HG03280 (cell line): ENCODE measurements around the gene IPO4.
A peak's percentile ranks its signal among the peaks of the same experiment; 100 is the strongest.

Experiments
- ATAC-seq: cut with Tn5 transposase; IDR thresholded peaks from one replicate; pipeline ENCODE4 v1.9.1; 2021; ENCODE audit warnings: mild to moderate bottlenecking, moderate library complexity; ENCODE audit not compliant: unreplicated experiment

The IPO4 gene

DNA sequence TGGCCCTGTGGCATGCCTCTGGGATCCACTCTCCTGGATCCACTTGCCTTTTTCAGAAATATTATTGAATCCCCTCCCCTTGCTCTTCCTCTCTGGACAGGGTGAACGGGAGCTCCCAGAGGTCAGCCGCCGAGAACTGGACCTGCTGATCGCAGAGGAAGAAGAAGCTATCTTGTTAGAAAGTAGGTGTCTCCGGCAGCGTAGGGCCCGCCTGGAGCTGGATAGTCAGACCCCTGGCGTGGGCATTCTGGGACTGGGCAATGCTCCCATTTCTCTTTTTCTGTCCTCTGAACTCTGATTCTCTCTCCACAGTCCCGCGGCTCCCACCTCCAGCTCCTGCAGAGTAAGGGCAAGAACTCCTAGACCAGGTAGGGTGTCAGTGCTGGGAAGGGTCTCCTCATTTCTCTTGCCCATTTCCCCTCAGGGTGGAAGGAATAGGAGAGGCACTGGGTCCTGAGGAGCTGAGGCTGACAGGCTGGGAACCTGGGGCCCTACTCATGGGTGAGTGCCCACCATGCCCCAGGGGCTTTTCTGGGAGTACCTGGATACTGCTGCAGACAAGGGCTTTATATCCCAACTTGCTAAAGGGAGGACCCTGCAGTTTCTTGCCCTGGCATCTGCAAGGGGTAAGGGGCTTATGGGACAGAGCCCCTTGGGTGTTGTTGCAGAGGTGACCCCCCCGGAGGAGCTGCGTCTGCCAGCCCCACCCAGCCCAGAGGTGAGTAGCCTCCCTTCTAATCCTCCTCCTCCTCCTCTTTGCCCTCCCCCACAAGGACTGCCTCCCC lies 11.4 kb downstream of the IPO4 start:
- no peak for ATAC-seq

DNA sequence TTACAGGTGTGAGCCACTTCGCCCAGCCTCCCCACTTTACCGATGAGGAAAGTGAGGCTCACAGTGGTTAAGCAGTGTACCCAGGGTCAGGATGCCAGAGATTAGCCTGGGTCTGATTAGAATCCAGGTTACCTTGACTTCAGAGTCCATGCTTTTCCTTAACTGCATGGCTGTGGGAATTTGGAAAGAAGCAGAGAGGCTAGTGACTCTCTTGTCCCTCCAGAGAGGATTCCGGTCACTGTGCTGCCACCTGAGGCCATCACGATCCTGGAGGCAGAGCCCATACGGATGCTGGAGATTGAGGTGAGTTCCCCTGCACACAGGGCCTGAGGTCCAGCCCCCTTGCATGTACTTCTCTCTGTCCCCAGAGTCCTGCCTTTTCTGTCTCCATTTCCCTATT lies 12.0 kb downstream of the IPO4 start:
- ATAC-seq: no peak

DNA sequence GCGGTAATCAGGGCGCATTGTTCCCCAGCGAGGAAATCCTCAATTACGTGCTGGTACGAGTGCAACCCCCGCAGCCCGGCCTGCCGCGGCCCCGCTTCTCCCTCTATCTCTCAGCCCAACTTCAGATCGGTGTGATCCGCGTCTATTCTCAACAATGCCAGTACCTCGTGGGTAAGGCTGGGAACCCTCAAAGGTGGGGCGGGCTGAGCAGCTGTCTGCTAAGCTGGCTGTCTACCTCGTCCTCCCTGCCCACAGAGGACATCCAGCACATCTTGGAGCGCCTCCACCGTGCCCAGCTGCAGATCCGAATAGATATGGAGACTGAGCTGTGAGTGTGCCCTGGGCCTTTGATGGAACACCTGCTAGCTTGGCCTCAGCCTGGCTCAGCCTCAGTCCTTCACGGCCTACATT lies 15.7 kb downstream of the IPO4 start:
- no peak for ATAC-seq

DNA sequence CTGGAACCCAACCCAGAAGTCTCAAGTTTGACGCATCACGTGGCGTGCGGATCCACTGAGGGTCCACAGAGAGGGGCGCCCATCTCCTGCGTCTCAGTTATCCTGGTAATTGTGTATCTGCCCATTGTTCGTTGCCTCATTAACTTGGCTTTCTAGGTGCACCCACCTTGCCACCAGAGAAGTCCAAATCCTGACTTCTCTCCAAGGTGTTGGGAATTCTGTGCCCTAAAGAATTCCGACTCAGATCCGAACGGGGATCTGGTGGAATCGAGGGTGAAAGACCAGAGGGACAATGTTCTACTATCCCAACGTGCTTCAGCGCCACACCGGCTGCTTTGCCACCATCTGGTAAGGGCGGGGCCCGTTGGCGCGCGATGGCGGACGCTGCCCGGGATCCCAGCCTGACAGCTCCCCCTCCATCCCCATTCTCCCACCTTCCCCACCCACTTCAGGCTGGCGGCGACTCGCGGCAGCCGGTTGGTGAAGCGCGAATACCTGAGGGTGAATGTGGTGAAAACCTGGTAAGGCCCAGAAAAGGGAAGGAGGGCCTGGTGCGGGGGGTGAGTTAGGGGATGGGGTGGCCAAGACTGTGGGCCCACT lies 16.3 kb downstream of the IPO4 start:
- no peak for ATAC-seq

GRCh38 chr14:24171422-24172260 lies 17.0 kb downstream of the IPO4 start, which contains the start of gene REC8:
REC8 (plus strand) TSS chr14:24172080; CDS start chr14:24172553, 473 bp downstream.
- peak; percentile 76 for ATAC-seq

DNA sequence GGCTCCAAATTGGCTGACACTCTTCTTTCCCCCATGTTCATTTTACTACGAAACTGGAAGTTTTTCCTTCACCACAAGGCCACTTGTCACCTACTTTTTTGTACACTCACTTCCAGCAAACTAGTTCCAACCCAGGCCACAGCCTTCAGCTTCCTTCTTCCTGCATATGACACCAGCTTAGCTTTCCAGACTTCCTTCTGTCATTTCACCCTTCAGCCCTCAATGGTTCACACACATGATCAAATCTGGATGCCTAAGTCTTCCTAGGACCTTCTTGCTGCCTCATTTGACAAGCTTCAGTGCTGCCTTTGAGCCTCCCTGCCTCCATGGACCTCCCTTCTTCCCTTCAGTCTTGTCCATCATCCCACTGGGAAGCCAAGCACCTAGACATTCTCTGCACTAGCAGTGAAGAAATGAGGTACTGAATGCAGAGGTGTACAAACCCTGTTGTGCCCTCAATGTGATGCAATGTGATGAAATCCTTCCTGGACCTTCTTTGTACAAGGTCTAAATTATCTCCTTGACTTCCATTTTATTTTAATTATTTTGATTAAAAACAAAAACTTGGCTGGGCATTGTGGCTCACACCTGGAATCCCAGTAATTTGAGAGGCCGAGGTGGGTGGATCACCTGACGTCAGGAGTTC lies 21.0 kb downstream of the IPO4 start:
- no peak for ATAC-seq

DNA sequence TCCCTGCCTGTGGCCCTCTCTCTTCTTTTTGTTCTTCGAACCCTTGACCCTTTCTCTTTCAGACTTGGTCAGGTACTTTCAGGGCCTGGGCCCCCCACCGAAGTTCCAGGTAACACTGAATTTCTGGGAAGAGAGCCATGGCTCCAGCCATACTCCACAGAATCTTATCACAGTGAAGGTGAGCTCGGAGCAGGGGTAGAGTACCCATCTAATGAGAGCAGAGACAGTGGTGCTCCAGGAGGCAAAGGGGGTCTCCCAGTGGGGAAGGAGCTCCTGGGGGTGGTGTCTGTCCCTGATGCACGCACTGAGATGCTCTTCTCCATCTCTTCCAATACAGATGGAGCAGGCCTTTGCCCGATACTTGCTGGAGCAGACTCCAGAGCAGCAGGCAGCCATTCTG lies 22.8 kb downstream of the IPO4 start:
- no peak for ATAC-seq

- no peak for ATAC-seq
Measured at GRCh38 chr14:24164518-24164991, 24.1 kb downstream of the IPO4 start.

- ATAC-seq: no peak
Measured at GRCh38 chr14:24162093-24162492, 26.5 kb downstream of the IPO4 start.

GRCh38 chr14:24160850-24161804 lies 27.5 kb downstream of the IPO4 start, which contains the start of gene IRF9:
IRF9 (plus strand) TSS chr14:24161265; CDS start chr14:24162145, 880 bp downstream.
- ATAC-seq: peak; percentile 82

DNA sequence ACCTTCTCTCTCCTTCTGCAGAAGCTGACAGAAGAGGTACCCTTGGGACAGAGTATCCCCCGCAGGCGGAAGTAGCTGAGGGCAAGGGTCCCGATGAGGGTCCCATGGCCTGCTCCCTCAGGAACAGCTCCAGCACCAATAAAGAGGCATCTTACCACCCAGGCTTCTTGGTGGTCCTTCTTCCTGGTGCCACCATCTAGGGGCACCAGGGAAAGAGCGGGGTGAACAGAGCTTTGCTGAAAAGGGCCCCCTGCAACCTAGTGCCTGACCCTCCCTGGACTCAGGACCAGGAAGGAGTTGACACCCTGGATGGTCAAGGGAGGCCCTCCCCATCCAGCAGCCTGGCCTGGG lies 28.1 kb downstream of the IPO4 start:
- no peak for ATAC-seq

DNA sequence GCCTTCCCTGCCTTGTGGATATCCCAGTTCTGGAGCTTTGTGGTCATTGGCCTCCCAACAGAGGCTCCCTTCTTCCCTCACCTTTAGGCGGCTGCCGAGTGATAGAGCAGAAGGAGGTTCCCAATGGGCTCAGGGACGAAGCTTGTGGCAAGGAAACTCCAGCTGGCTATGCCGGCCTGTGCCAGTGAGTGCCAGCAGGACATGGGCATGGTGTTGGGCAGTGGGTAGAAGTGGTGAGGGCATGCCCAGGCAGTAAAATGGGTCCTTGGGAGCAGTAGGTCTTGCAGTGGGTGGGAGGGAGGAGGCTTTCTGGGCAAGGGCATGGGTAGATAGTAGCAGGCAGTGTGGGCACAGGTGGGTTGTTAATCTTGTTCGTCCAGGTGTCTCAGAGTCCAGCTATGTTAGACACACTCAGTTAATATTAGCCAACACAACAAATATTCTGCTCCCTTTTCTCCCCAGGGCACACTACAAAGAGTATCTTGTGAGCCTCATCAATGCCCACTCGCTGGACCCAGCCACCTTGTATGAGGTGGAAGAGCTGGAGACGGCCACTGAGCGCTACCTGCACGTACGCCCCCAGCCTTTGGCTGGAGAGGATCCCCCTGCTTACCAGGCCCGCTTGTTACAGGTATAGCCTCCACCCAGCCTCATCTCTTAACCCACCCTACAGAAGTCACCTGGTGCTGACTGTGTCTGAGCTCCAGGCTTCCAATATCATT lies 28.7 kb downstream of the IPO4 start:
- ATAC-seq: no peak

DNA sequence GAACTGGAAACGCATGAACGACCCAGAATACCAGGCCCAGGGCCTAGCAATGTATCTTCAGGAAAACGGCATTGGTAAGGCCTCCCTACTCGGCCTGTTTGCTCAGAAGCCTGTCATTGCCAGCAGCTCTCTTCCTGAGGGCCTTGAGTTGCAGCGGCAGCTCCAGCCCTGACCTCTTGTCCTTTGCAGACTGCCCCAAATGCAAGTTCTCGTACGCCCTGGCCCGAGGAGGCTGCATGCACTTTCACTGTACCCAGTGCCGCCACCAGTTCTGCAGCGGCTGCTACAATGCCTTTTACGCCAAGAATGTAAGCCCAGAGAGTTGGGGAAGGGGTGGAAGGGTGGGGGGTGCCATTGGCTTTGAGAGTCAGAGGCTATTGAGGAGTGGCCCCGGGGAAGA lies 31.3 kb downstream of the IPO4 start:
- no peak for ATAC-seq

GRCh38 chr14:24156840-24157239 lies 31.8 kb downstream of the IPO4 start:
- ATAC-seq: no peak

- no peak for ATAC-seq
Measured at GRCh38 chr14:24155100-24155499, 33.5 kb downstream of the IPO4 start.

DNA sequence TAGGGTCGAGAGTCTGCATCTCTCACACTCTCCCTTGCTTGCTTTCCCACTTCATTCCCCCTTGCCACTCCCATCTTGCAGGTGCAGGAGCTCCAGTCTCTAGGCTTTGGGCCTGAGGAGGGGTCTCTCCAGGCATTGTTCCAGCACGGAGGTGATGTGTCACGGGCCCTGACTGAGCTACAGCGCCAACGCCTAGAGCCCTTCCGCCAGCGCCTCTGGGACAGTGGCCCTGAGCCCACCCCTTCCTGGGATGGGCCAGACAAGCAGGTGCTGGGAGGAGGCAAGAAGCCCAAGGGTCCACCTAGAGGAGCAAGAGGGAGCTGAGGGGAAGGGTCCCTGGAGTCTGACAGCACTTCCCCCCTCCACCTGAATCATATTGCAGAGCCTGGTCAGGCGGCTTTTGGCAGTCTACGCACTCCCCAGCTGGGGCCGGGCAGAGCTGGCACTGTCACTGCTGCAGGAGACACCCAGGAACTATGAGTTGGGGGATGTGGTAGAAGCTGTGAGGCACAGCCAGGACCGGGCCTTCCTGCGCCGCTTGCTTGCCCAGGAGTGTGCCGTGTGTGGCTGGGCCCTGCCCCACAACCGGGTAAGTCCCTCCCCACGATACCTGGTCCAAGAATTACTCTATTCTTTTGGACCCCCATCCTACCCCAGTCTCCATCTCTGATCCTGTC lies 37.1 kb downstream of the IPO4 start:
- no peak for ATAC-seq

DNA sequence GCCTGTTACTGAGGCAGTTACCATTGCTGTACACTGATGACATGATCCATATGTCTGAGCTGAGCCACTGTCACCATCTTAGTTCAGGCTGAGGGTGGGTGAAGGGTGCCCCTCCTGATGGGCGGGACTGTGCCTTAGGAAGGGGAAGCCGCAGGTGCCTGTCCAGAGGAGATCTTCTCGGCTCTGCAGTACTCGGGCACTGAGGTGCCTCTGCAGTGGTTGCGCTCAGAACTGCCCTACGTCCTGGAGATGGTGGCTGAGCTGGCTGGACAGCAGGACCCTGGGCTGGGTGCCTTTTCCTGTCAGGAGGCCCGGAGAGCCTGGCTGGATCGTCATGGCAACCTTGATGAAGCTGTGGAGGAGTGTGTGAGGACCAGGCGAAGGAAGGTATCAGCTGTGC lies 37.6 kb downstream of the IPO4 start:
- ATAC-seq: no peak

- ATAC-seq: no peak
Measured at GRCh38 chr14:24150567-24150966, 38.0 kb downstream of the IPO4 start.

- no peak for ATAC-seq
Measured at GRCh38 chr14:24150061-24150460, 38.6 kb downstream of the IPO4 start.
